ENCODE data around the gene CNGB1.

CNGB1 gene

DNA sequence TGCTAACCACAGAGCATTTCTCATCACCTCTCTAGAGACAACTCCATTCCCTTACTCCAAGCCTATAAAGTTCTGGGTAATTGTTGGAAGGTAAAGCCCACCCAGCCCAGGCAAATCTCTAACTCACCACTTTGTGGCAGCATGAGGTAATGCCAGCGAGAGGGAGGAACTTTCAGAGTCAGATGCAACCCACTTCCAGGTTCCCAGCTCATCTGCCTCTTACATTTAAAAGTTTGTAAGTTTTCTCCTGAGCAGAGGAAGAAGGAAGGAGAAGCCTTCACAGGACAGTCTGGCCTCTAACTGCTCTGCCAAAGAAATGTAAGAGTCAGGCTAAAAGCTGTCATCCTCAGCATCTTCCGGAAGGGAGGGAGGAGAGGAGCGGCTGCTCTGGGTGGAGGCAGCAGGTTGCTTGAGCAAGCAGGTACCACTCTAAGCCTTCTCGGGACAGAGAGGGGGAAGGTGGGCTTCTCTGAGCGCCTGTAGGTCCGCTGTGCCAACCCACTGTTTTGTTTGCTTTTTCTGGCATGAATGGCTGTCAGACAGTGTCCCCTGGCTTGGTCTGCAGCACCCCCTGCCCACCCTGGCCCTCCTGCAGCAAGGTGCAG is 28.5 kb upstream of the CNGB1 start:
- peaks cover 4% of the 10 kb centered on the region for H3K79me1 ChIP-seq (ENCODE audit: low read depth, low read length)
- peaks cover 7 to 12% of the 10 kb centered on the region in 2 donors for H3K4me1 ChIP-seq (ENCODE audit: control insufficient read depth in 2 of 2, insufficient read depth in 1 of 2, low read depth in 1 of 2, low read length in 2 of 2)
- H3K4ac ChIP-seq (ENCODE audit: low read length): no peak overlapping the region
- no peak overlapping the region for H2BK5ac ChIP-seq (ENCODE audit: low read length)
- H4K91ac ChIP-seq (ENCODE audit: low read depth, low read length, poor library complexity): no peak overlapping the region
- H2BK12ac ChIP-seq (ENCODE audit: low read length): no peak overlapping the region
- peak overlapping the region; percentile 72 to 89 for H3K4me3 ChIP-seq (ENCODE audit: low read length in 2 of 2)
- DNase-seq (ENCODE audit: low spot score): no peak
- peak overlapping the region; percentile 79 for H3K4me2 ChIP-seq (ENCODE audit: insufficient read depth, low read length, poor library complexity, severe bottlenecking)
- H3K23ac ChIP-seq (ENCODE audit: low read depth, low read length, poor library complexity): peak overlapping the region; percentile 12
- no peak overlapping the region for H2BK15ac ChIP-seq (ENCODE audit: low read length)
- H2BK120ac ChIP-seq (ENCODE audit: low read depth, low read length): no peak overlapping the region
- H3K18ac ChIP-seq (ENCODE audit: low read length): peak overlapping the region; percentile 1
- no CpG with 5 or more reads among the region's 6 CpGs for WGBS, 2 donors (ENCODE audit: extremely low coverage in 2 of 2, insufficient read length in 2 of 2, insufficient replicate concordance in 1 of 2)
- H2AFZ ChIP-seq (ENCODE audit: low read length): peak overlapping the region; percentile 96
- H3K27me3 ChIP-seq (ENCODE audit: control insufficient read depth in 3 of 3, insufficient read depth in 3 of 3, low read depth in 1 of 3, low read length in 3 of 3): no peaks in the 10 kb centered on the region
- no peak overlapping the region for H3K27ac ChIP-seq (replicated peaks; ENCODE audit: low read length)
- H2AK5ac ChIP-seq (ENCODE audit: low read depth, low read length): peak overlapping the region; percentile 5
- H3K9me3 ChIP-seq (replicated peaks in 1 of 2; ENCODE audit: control insufficient read depth in 2 of 2, insufficient read depth in 1 of 2, low read depth in 1 of 2, low read length in 2 of 2): no peaks in the 10 kb centered on the region
- H3K36me3 ChIP-seq (replicated peaks in 1 of 2; ENCODE audit: control insufficient read depth in 2 of 2, insufficient read depth in 2 of 2, low read length in 2 of 2): peaks cover 16 to 52% of the 10 kb centered on the region in 2 donors
- H3K9ac ChIP-seq (ENCODE audit: low read depth, low read length, poor library complexity): peak overlapping the region; percentile 66
- H4K8ac ChIP-seq (ENCODE audit: low read depth, low read length): no peak overlapping the region
- no peak overlapping the region for H3K14ac ChIP-seq (ENCODE audit: low read length)

DNA sequence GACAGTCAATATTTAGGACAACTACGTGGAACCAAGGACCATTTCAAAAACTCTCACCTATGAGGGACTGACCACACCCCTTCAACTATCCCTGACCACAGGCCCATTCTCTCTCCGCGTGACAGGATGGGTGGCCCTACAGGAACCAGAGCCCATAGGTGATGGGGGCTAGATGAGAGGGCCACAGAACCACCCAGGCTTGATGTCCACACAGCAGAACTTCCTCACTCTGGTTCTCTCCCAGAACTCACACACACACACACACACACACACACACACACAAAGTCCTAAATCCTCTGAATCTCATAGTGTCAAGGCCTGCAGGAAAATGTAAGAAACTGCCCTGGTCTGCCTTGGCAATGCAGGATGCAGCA is 28.1 kb upstream of the CNGB1 start:
- Histone ChIP-seq H3K4ac (ENCODE audit: low read length) (no peak overlapping the region), H3K36me3 (replicated peaks in 1 of 2; ENCODE audit: control insufficient read depth in 2 of 2, insufficient read depth in 2 of 2, low read length in 2 of 2) (peaks cover 20 to 57% of the 10 kb centered on the region in 2 donors), H3K79me1 (ENCODE audit: low read depth, low read length) (peaks cover 4% of the 10 kb centered on the region), H2BK120ac (ENCODE audit: low read depth, low read length) (no peak overlapping the region), H3K4me2 (ENCODE audit: insufficient read depth, low read length, poor library complexity, severe bottlenecking) (peak overlapping the region; percentile 19), H3K14ac (ENCODE audit: low read length) (no peak overlapping the region), H4K8ac (ENCODE audit: low read depth, low read length) (no peak overlapping the region), H2BK15ac (ENCODE audit: low read length) (no peak overlapping the region), H3K4me1 (ENCODE audit: control insufficient read depth in 2 of 2, insufficient read depth in 1 of 2, low read depth in 1 of 2, low read length in 2 of 2) (peaks cover 7 to 12% of the 10 kb centered on the region in 2 donors), H3K9ac (ENCODE audit: low read depth, low read length, poor library complexity) (no peak overlapping the region), H3K27ac (replicated peaks; ENCODE audit: low read length) (no peak overlapping the region), H3K27me3 (ENCODE audit: control insufficient read depth in 3 of 3, insufficient read depth in 3 of 3, low read depth in 1 of 3, low read length in 3 of 3) (no peaks in the 10 kb centered on the region), H3K4me3 (ENCODE audit: low read length in 2 of 2) (peak overlapping the region in 1 of 2 donors; percentile 72), H3K23ac (ENCODE audit: low read depth, low read length, poor library complexity) (no peak overlapping the region), H2BK12ac (ENCODE audit: low read length) (no peak overlapping the region), H3K18ac (ENCODE audit: low read length) (no peak overlapping the region), H3K9me3 (replicated peaks in 1 of 2; ENCODE audit: control insufficient read depth in 2 of 2, insufficient read depth in 1 of 2, low read depth in 1 of 2, low read length in 2 of 2) (no peaks in the 10 kb centered on the region), H2BK5ac (ENCODE audit: low read length) (no peak overlapping the region), H2AFZ (ENCODE audit: low read length) (no peak overlapping the region), H4K91ac (ENCODE audit: low read depth, low read length, poor library complexity) (no peak overlapping the region), H2AK5ac (ENCODE audit: low read depth, low read length) (no peak overlapping the region)
- WGBS, 2 donors (ENCODE audit: extremely low coverage in 2 of 2, insufficient read length in 2 of 2, insufficient replicate concordance in 1 of 2): no CpG with 5 or more reads among the region's 3 CpGs
- DNase-seq (ENCODE audit: low spot score): no peak

DNA sequence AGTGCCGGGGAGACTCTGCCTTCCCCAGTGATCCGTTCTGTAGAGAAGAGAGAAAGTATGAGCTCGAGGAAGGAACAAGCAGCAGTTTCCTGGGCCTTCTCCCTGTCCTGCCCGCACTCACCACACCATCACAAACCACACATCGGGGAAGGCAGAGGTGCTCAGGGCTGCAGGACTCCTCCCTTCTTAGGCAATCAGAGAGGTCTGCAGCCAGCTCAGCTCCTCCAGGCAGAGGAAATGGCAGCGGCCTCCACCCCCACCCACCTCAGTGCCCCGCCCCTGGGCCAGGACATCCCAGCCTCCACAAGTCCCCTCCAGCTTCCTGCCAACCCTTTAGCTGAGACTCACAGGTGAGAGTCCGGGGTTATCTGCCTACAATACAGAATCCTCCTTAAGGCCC is 27.6 kb upstream of the CNGB1 start:
- Histone ChIP-seq H3K27ac (replicated peaks; ENCODE audit: low read length) (no peak overlapping the region), H2BK15ac (ENCODE audit: low read length) (no peak overlapping the region), H3K4me2 (ENCODE audit: insufficient read depth, low read length, poor library complexity, severe bottlenecking) (no peak overlapping the region), H2AFZ (ENCODE audit: low read length) (no peak overlapping the region), H2AK5ac (ENCODE audit: low read depth, low read length) (no peak overlapping the region), H3K4me3 (ENCODE audit: low read length in 2 of 2) (no peak overlapping the region), H3K18ac (ENCODE audit: low read length) (no peak overlapping the region), H3K36me3 (replicated peaks in 1 of 2; ENCODE audit: control insufficient read depth in 2 of 2, insufficient read depth in 2 of 2, low read length in 2 of 2) (peaks cover 22 to 58% of the 10 kb centered on the region in 2 donors), H3K9ac (ENCODE audit: low read depth, low read length, poor library complexity) (no peak overlapping the region), H3K27me3 (ENCODE audit: control insufficient read depth in 3 of 3, insufficient read depth in 3 of 3, low read depth in 1 of 3, low read length in 3 of 3) (no peaks in the 10 kb centered on the region), H3K79me1 (ENCODE audit: low read depth, low read length) (peaks cover 4% of the 10 kb centered on the region), H2BK5ac (ENCODE audit: low read length) (no peak overlapping the region), H4K91ac (ENCODE audit: low read depth, low read length, poor library complexity) (no peak overlapping the region), H3K4me1 (ENCODE audit: control insufficient read depth in 2 of 2, insufficient read depth in 1 of 2, low read depth in 1 of 2, low read length in 2 of 2) (peaks cover 7 to 12% of the 10 kb centered on the region in 2 donors), H2BK120ac (ENCODE audit: low read depth, low read length) (no peak overlapping the region), H3K23ac (ENCODE audit: low read depth, low read length, poor library complexity) (no peak overlapping the region), H3K4ac (ENCODE audit: low read length) (no peak overlapping the region), H3K14ac (ENCODE audit: low read length) (no peak overlapping the region), H4K8ac (ENCODE audit: low read depth, low read length) (no peak overlapping the region), H3K9me3 (replicated peaks in 1 of 2; ENCODE audit: control insufficient read depth in 2 of 2, insufficient read depth in 1 of 2, low read depth in 1 of 2, low read length in 2 of 2) (no peaks in the 10 kb centered on the region), H2BK12ac (ENCODE audit: low read length) (no peak overlapping the region)
- no peak for DNase-seq (ENCODE audit: low spot score)
- no CpG with 5 or more reads among the region's 8 CpGs for WGBS, 2 donors (ENCODE audit: extremely low coverage in 2 of 2, insufficient read length in 2 of 2, insufficient replicate concordance in 1 of 2)

DNA sequence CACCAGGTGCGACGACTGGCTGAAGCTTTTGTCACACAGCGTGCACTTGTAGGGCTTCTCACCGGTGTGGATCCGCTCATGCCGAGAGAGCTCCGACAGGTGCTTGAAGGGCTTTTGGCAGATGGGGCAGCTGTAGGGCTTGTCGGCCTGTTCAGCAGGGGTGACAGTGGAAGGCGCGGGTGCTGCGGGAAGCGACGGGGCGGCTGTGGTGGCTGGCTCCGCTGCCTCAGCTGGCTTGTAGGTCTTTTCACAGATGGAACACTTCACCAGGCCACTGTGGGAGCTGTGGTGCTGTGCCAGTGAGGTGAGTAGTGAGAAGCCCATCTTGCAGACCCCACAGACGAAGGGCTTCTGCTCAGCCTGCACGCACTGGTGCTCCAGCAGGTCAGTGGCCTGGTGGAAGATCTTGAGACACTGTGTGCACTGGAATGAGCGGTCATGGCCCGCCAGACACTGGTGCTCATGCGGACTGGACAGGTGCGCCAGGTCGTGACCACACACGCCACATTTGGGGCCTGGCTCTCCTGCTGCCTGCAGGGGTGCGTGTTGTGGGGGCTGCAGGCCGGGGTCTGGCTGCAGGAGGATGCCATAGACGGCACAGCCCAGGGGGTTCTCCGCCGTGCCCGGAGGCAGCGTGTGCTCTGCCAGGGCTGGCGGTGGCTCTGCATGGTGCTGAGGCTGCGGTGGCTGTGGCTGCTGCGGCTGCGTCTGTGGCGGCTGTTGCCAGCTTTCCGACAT is 26.8 kb upstream of the CNGB1 start:
- Histone ChIP-seq H2AK5ac (ENCODE audit: low read depth, low read length) (no peak overlapping the region), H3K36me3 (replicated peaks in 1 of 2; ENCODE audit: control insufficient read depth in 2 of 2, insufficient read depth in 2 of 2, low read length in 2 of 2) (peaks cover 20 to 50% of the 10 kb centered on the region in 2 donors), H2BK15ac (ENCODE audit: low read length) (no peak overlapping the region), H4K91ac (ENCODE audit: low read depth, low read length, poor library complexity) (no peak overlapping the region), H3K27ac (replicated peaks; ENCODE audit: low read length) (no peak overlapping the region), H2AFZ (ENCODE audit: low read length) (no peak overlapping the region), H3K79me1 (ENCODE audit: low read depth, low read length) (peaks cover 4% of the 10 kb centered on the region), H3K4me2 (ENCODE audit: insufficient read depth, low read length, poor library complexity, severe bottlenecking) (no peak overlapping the region), H3K9me3 (replicated peaks in 1 of 2; ENCODE audit: control insufficient read depth in 2 of 2, insufficient read depth in 1 of 2, low read depth in 1 of 2, low read length in 2 of 2) (no peaks in the 10 kb centered on the region), H3K14ac (ENCODE audit: low read length) (no peak overlapping the region), H2BK12ac (ENCODE audit: low read length) (no peak overlapping the region), H2BK5ac (ENCODE audit: low read length) (no peak overlapping the region), H2BK120ac (ENCODE audit: low read depth, low read length) (no peak overlapping the region), H3K4ac (ENCODE audit: low read length) (no peak overlapping the region), H3K23ac (ENCODE audit: low read depth, low read length, poor library complexity) (no peak overlapping the region), H4K8ac (ENCODE audit: low read depth, low read length) (no peak overlapping the region), H3K27me3 (ENCODE audit: control insufficient read depth in 3 of 3, insufficient read depth in 3 of 3, low read depth in 1 of 3, low read length in 3 of 3) (no peaks in the 10 kb centered on the region), H3K4me3 (ENCODE audit: low read length in 2 of 2) (peak overlapping the region in 1 of 2 donors; percentile 15), H3K4me1 (ENCODE audit: control insufficient read depth in 2 of 2, insufficient read depth in 1 of 2, low read depth in 1 of 2, low read length in 2 of 2) (peaks cover 7 to 12% of the 10 kb centered on the region in 2 donors), H3K18ac (ENCODE audit: low read length) (no peak overlapping the region), H3K9ac (ENCODE audit: low read depth, low read length, poor library complexity) (no peak overlapping the region)
- DNase-seq (ENCODE audit: low spot score): no peak
- no CpG with 5 or more reads among the region's 36 CpGs for WGBS, 2 donors (ENCODE audit: extremely low coverage in 2 of 2, insufficient read length in 2 of 2, insufficient replicate concordance in 1 of 2)
